ENCODE data around the gene SLX4IP. TPM values are rescaled to one million over a fixed set of nuclear protein-coding genes. Genes with fewer than 3 reads are reported as not detected.

SLX4IP gene
- total RNA-seq, 1 experiment from 2014 or later = 11.1 TPM

DNA sequence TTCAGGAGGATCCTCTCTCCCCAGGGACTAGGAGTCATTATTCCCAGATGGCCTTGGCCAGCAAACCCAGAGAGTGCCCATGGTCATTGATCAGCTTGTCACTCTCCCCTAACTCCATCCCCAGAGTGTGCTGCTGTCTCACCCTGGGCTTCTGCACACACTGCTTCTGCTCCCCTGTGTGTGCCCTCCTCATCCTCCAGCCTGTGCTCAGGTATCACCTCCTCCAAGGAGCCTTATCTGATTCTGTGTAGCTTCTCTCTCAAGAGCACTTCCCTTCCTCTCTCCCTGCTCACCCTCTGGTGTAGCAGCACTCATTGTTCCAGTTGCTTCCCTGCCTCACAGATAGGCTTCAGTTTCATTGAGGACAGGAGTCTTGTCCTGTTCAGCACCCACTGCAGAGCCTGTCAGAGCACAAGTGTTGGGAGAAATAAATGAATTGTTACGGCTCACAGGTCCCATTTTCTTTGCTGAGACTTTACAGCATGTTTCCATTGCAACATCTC, 136.3 kb downstream of the SLX4IP start:
- Histone ChIP-seq H2AFZ (ENCODE audit: low read depth, low read length, poor library complexity, severe bottlenecking) (no peak overlapping the region), H3K9ac (ENCODE audit: low read length) (no peak overlapping the region), H3K79me2 (ENCODE audit: insufficient read depth, low read length) (no peaks in the 10 kb centered on the region), H3K27me3 (ENCODE audit: insufficient read depth, low read length) (no peaks in the 10 kb centered on the region), H3K9me3 (ENCODE audit: control insufficient read depth in 1 of 2, insufficient read depth in 1 of 2, low read depth in 1 of 2, low read length in 2 of 2) (no peaks in the 10 kb centered on the region), H3K4me1 (ENCODE audit: control insufficient read depth in 1 of 2, insufficient read depth in 2 of 2, low read length in 2 of 2) (peaks cover 0 to 11% of the 10 kb centered on the region in 2 experiments; a peak in 1 of 4 replicates), H4K20me1 (ENCODE audit: insufficient read depth) (no peaks in the 10 kb centered on the region), H3K9me2 (ENCODE audit: insufficient read depth) (0 out of 2 replicates have a peak, but pooled peaks cover 4% of the 10 kb centered on the region), H3K4me2 (ENCODE audit: low read length) (no peak overlapping the region), H3K36me3 (ENCODE audit: control insufficient read depth in 1 of 2, insufficient read depth in 2 of 2, low read length in 2 of 2) (no peaks in the 10 kb centered on the region), H3K4me3 (replicated peaks in 1 of 2; ENCODE audit: low read depth in 1 of 2, low read length in 2 of 2) (no peak overlapping the region), H3K27ac (ENCODE audit: low read depth, low read length) (no peak overlapping the region; the same call in 1 of the 2 replicates)
- no TSS peak for BruUV-seq (replicated peaks)
- DNase-seq (ENCODE audit: low read depth, low spot score) = no peak
- ChIA-PET CTCF (no interaction called here), RAD21 (ENCODE audit: low non-redundant PET in 1 of 2, low total read pairs in 2 of 2, uncharacterized antibody in 2 of 2, unreplicated experiment in 2 of 2) (no interaction called here), POLR2A (interaction anchor here (0.9 kb wide), 1 partner anchor 13 kb away, joined by 3 read pairs; no protein-coding TSS in a partner anchor)
- no peak for ATAC-seq
- intact Hi-C loops (cut with micrococcal nuclease) = no loop called here
- TF ChIP-seq, protein P1, sequence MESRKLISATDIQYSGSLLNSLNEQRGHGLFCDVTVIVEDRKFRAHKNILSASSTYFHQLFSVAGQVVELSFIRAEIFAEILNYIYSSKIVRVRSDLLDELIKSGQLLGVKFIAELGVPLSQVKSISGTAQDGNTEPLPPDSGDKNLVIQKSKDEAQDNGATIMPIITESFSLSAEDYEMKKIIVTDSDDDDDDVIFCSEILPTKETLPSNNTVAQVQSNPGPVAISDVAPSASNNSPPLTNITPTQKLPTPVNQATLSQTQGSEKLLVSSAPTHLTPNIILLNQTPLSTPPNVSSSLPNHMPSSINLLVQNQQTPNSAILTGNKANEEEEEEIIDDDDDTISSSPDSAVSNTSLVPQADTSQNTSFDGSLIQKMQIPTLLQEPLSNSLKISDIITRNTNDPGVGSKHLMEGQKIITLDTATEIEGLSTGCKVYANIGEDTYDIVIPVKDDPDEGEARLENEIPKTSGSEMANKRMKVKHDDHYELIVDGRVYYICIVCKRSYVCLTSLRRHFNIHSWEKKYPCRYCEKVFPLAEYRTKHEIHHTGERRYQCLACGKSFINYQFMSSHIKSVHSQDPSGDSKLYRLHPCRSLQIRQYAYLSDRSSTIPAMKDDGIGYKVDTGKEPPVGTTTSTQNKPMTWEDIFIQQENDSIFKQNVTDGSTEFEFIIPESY (IDR thresholded peaks at IDR 0.05; ENCODE audit: extremely low read depth, insufficient replicate concordance, low read length) = no peak
- TF ChIP-seq RAD21 (IDR thresholded peaks at IDR 0.05; ENCODE audit: low read depth) = no peak
- no peak for TF ChIP-seq FOSL1 (IDR thresholded peaks at IDR 0.05; ENCODE audit: low read depth)
- TF ChIP-seq JUND (IDR thresholded peaks at IDR 0.05) = no peak

DNA sequence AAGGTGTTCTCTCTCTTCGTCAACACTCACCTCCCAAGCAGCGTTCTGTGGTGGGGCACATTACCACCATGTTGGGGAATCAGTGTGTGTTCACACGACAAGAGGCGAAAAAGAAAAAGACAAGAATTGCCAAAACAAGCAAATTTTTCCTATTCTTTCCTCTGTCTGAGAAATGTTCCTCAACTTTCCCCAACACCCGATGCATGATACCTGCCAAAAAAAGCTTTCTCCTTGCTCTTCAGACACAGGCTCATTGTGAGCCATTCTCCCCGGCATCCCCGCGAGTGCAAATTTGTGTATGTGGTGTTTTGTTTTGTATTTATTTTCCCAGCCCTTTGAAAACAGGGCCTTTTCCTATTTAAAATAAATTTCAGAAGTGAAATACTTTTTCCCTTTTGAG, 137.7 kb downstream of the SLX4IP start:
- no peak overlapping the region for H3K9ac ChIP-seq (ENCODE audit: low read length)
- RAD21 ChIA-PET (ENCODE audit: low non-redundant PET in 1 of 2, low total read pairs in 2 of 2, uncharacterized antibody in 2 of 2, unreplicated experiment in 2 of 2) = no interaction called here
- BruUV-seq (replicated peaks) = no TSS peak
- TF ChIP-seq YY1 (IDR thresholded peaks at IDR 0.05; ENCODE audit: extremely low read depth, insufficient replicate concordance, low read depth, low read length) = no peak
- TF ChIP-seq CEBPB (IDR thresholded peaks at IDR 0.05; ENCODE audit: low read depth) = no peak
- no peak for TF ChIP-seq EZH2 (IDR thresholded peaks at IDR 0.05)
- no peak for TF ChIP-seq POLR2AphosphoS5 (IDR thresholded peaks at IDR 0.05; ENCODE audit: low read depth, low read length)
- TF ChIP-seq CBX3 (IDR thresholded peaks at IDR 0.05; ENCODE audit: low read depth) = no peak
- TF ChIP-seq RAD21 (IDR thresholded peaks at IDR 0.05; ENCODE audit: low read depth) = no peak
- no peak for TF ChIP-seq ATF3 (IDR thresholded peaks at IDR 0.05)
- no peak for TF ChIP-seq SP1 (IDR thresholded peaks at IDR 0.05; ENCODE audit: low read depth)
- TF ChIP-seq ZNF274 (IDR thresholded peaks at IDR 0.05; ENCODE audit: low read depth, low read length) = no peak
- no peak for TF ChIP-seq FOSL1 (IDR thresholded peaks at IDR 0.05; ENCODE audit: low read depth)
- TF ChIP-seq ZFX (IDR thresholded peaks at IDR 0.05) = no peak
- TF ChIP-seq, protein P2, sequence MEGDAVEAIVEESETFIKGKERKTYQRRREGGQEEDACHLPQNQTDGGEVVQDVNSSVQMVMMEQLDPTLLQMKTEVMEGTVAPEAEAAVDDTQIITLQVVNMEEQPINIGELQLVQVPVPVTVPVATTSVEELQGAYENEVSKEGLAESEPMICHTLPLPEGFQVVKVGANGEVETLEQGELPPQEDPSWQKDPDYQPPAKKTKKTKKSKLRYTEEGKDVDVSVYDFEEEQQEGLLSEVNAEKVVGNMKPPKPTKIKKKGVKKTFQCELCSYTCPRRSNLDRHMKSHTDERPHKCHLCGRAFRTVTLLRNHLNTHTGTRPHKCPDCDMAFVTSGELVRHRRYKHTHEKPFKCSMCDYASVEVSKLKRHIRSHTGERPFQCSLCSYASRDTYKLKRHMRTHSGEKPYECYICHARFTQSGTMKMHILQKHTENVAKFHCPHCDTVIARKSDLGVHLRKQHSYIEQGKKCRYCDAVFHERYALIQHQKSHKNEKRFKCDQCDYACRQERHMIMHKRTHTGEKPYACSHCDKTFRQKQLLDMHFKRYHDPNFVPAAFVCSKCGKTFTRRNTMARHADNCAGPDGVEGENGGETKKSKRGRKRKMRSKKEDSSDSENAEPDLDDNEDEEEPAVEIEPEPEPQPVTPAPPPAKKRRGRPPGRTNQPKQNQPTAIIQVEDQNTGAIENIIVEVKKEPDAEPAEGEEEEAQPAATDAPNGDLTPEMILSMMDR (IDR thresholded peaks at IDR 0.05 in 2 of 3, conservative IDR thresholded peaks at IDR 0.05 in 1 of 3; ENCODE audit: borderline replicate concordance in 1 of 3, insufficient read depth in 1 of 3, low read depth in 2 of 3, low read length in 2 of 3) = no peak
- TF ChIP-seq POLR2A (IDR thresholded peaks at IDR 0.05; ENCODE audit: borderline replicate concordance, extremely low read depth, insufficient read depth, insufficient read length) = no peak
- no peak for TF ChIP-seq EZH2phosphoT487 (IDR thresholded peaks at IDR 0.05; ENCODE audit: borderline replicate concordance)
- TF ChIP-seq ELF1 (IDR thresholded peaks at IDR 0.05; ENCODE audit: borderline replicate concordance, low read depth) = no peak
- TF ChIP-seq SRF (IDR thresholded peaks at IDR 0.05; ENCODE audit: low read depth) = no peak
- TF ChIP-seq JUND (IDR thresholded peaks at IDR 0.05) = no peak

More for the DNA sequence above, 137.7 kb downstream of the SLX4IP start:
- H4K20me1 ChIP-seq (ENCODE audit: insufficient read depth) = no peaks in the 10 kb centered on the region
- no peak overlapping the region for H2AFZ ChIP-seq (ENCODE audit: low read depth, low read length, poor library complexity, severe bottlenecking)
- no peaks in the 10 kb centered on the region for H3K27me3 ChIP-seq (ENCODE audit: insufficient read depth, low read length)
- DNase-seq (ENCODE audit: low read depth, low spot score) = no peak
- H3K79me2 ChIP-seq (ENCODE audit: insufficient read depth, low read length) = no peaks in the 10 kb centered on the region
- ChIA-PET POLR2A (no interaction called here), CTCF (no interaction called here)
- ATAC-seq = no peak
- no peaks in the 10 kb centered on the region for H3K9me2 ChIP-seq (ENCODE audit: insufficient read depth)
- intact Hi-C loops (cut with micrococcal nuclease) = no loop called here
- H3K4me1 ChIP-seq (ENCODE audit: control insufficient read depth in 1 of 2, insufficient read depth in 2 of 2, low read length in 2 of 2) = peaks cover 4 to 22% of the 10 kb centered on the region in 2 experiments; a peak in 3 of 4 replicates
- H3K4me2 ChIP-seq (ENCODE audit: low read length) = no peak overlapping the region
- no peaks in the 10 kb centered on the region for H3K36me3 ChIP-seq (ENCODE audit: control insufficient read depth in 1 of 2, insufficient read depth in 2 of 2, low read length in 2 of 2)
- no peak overlapping the region for H3K4me3 ChIP-seq (replicated peaks in 1 of 2; ENCODE audit: low read depth in 1 of 2, low read length in 2 of 2)
- H3K27ac ChIP-seq (ENCODE audit: low read depth, low read length) = no peak overlapping the region
- no peaks in the 10 kb centered on the region for H3K9me3 ChIP-seq (ENCODE audit: control insufficient read depth in 1 of 2, insufficient read depth in 1 of 2, low read depth in 1 of 2, low read length in 2 of 2)

Data from HCT116 (cell line).